Hepatocyte (in vitro differentiated cells): ENCODE measurements around the gene CLK3.

Experiments
- CTCF ChIP-seq: fragments of 200-600 bp; sonication (generic); IDR thresholded peaks from 2 replicates; pipeline ENCODE4 v1.5.1; 2016; ENCODE audit warnings: antibody characterized with exemption, mild to moderate bottlenecking; ENCODE audit not compliant: poor library complexity
- EZH2 ChIP-seq: fragments of 200-600 bp; sonication (generic); IDR thresholded peaks from 2 replicates; pipeline ENCODE4 v1.6.1; 2016; ENCODE audit warnings: antibody characterized with exemption, mild to moderate bottlenecking, borderline replicate concordance

DNA sequence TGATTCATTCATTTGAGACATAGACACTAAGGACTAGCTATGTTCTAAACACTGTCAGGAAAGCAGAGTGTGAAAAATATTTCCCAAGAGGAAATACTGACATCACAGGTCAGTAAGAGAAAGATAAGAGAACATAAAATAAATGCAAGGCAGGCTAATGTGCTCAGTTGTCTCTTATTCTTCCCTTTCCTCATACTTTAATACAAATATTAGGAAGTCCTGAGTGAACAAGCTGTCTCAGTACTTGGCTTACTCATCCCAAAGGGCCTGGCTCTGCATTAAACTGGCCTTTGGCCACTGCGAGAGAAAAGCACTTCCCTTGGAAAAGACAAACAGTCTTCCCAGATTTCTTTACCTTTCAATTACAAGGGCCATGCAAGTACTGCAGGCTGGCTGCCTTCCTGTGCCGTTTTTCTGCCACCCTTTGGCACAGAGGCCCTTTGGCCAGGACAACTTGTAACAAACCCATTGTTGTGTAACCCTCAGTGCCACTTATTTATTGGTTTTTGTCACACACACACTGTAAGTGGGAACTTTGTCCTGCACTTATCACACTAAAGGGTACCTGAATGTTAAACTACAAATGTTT lies 48.5 kb downstream of the CLK3 start:
- TF ChIP-seq EZH2 (no peak), CTCF (no peak)
